ENCODE measurements around the gene PRKAB2.
"Not testable (repeated sequence)": the region's sequence is repeated elsewhere in the genome, so short reads cannot be mapped to it uniquely, and the experiment has no call there.

Gene PRKAB2

GRCh38 chr1:147207192-147207591, 34.9 kb upstream of the PRKAB2 start:
- no peak overlapping the region for H3K4me3 ChIP-seq (replicated peaks in 1 of 2; ENCODE audit: low read depth in 2 of 2, low read length in 2 of 2)
- DNase-seq (ENCODE audit: low read depth in 2 of 2) = no peak
- no peak for TF ChIP-seq CTCF (IDR thresholded peaks at IDR 0.05; ENCODE audit: low read depth, low read length)

- no peak for DNase-seq (ENCODE audit: low read depth in 2 of 2)
- TF ChIP-seq CTCF (IDR thresholded peaks at IDR 0.05; ENCODE audit: low read depth, low read length) = no peak
- H3K4me3 ChIP-seq (replicated peaks in 1 of 2; ENCODE audit: low read depth in 2 of 2, low read length in 2 of 2) = no peak overlapping the region
These were observed 31.8 kb upstream of the PRKAB2 start for GRCh38 chr1:147204080-147204479.

- H3K4me3 ChIP-seq (replicated peaks in 1 of 2; ENCODE audit: low read depth in 2 of 2, low read length in 2 of 2) = no peak overlapping the region
- TF ChIP-seq CTCF (IDR thresholded peaks at IDR 0.05; ENCODE audit: low read depth, low read length) = no peak
- no peak for DNase-seq (ENCODE audit: low read depth in 2 of 2)
These were observed 30.3 kb upstream of the PRKAB2 start for GRCh38 chr1:147202576-147202975.

GRCh38 chr1:147201786-147202185, 29.5 kb upstream of the PRKAB2 start:
- DNase-seq (ENCODE audit: low read depth in 2 of 2) = no peak
- H3K4me3 ChIP-seq (replicated peaks in 1 of 2; ENCODE audit: low read depth in 2 of 2, low read length in 2 of 2) = no peak overlapping the region
- TF ChIP-seq CTCF (IDR thresholded peaks at IDR 0.05; ENCODE audit: low read depth, low read length) = no peak

GRCh38 chr1:147201276-147201675, 29.0 kb upstream of the PRKAB2 start:
- no peak for TF ChIP-seq CTCF (IDR thresholded peaks at IDR 0.05; ENCODE audit: low read depth, low read length)
- H3K4me3 ChIP-seq (replicated peaks in 1 of 2; ENCODE audit: low read depth in 2 of 2, low read length in 2 of 2) = no peak overlapping the region
- no peak for DNase-seq (ENCODE audit: low read depth in 2 of 2)

GRCh38 chr1:147197324-147197723, 25.1 kb upstream of the PRKAB2 start:
- H3K4me3 ChIP-seq (replicated peaks in 1 of 2; ENCODE audit: low read depth in 2 of 2, low read length in 2 of 2); DNase-seq (ENCODE audit: low read depth in 2 of 2): not testable (repeated sequence)

GRCh38 chr1:147189514-147189913, 17.2 kb upstream of the PRKAB2 start:
- no peak for DNase-seq (ENCODE audit: low read depth in 2 of 2)
- no peak for TF ChIP-seq CTCF (IDR thresholded peaks at IDR 0.05; ENCODE audit: low read depth, low read length)
- H3K4me3 ChIP-seq (replicated peaks in 1 of 2; ENCODE audit: low read depth in 2 of 2, low read length in 2 of 2) = no peak overlapping the region

Measured in cardiac fibroblast (primary cell).